Gastrocnemius medialis (tissue), 4 donors: ENCODE data around the gene SFI1. TPM values are rescaled to one million over a fixed set of nuclear protein-coding genes. Genes with fewer than 3 reads are reported as not detected.
"Not testable (repeated sequence)": the region's sequence is repeated elsewhere in the genome, so short reads cannot be mapped to it uniquely, and the experiment has no call there.

Experiments used
- ATAC-seq, 2 donors: fragments of 150-250 bp; one replicate each; pipeline ENCODE4 v1.9.1; 2016
- DNase-seq, 2 donors: peaks; one replicate each; pipeline ENCODE4 v3.0.0-alpha.2; 2019
- H3K27ac ChIP-seq, 4 donors: fragments of 200-600 bp; sonication (generic); 1 replicate in 1 of 4; 2 replicates in 3 of 4; pipeline ENCODE4 v1.5.1; 2016 to 2018; ENCODE audit warnings: mild to moderate bottlenecking in 2 of 4, moderate library complexity in 1 of 4
- H3K27me3 ChIP-seq, 3 donors: fragments of 200-600 bp; sonication (generic) in 2 of 3; 1 replicate in 1 of 3; 2 replicates in 2 of 3; pipeline versions ENCODE4 v1.5.1 to v1.6.0; 2016 to 2019; ENCODE audit warnings: mild to moderate bottlenecking in 1 of 3, moderate library complexity in 1 of 3
- H3K36me3 ChIP-seq, 2 donors: fragments of 200-600 bp; sonication (generic) in 1 of 2; one replicate each; pipeline ENCODE4 v1.5.1; 2017 to 2018
- H3K4me1 ChIP-seq, 2 donors: fragments of 200-600 bp; sonication (generic) in 1 of 2; one replicate each; pipeline ENCODE4 v1.5.1; 2016 to 2017; ENCODE audit warnings: mild to moderate bottlenecking in 2 of 2
- H3K4me3 ChIP-seq, 4 donors: fragments of 200-600 bp; sonication (generic) in 3 of 4; 1 replicate in 1 of 4; 2 replicates in 3 of 4; pipeline ENCODE4 v1.5.1; 2016 to 2019; ENCODE audit warnings: mild to moderate bottlenecking in 2 of 4
- H3K9me3 ChIP-seq, 3 donors: fragments of 200-600 bp; sonication (generic) in 2 of 3; 1 replicate in 1 of 3; 2 replicates in 2 of 3; pipeline ENCODE4 v1.5.1; 2016 to 2019
- POLR2A ChIP-seq, 2 donors: fragments of 450-650 bp; IDR thresholded peaks; one replicate each; pipeline ENCODE4 v1.6.1; 2017; ENCODE audit warnings: antibody characterized with exemption in 2 of 2, mild to moderate bottlenecking in 2 of 2, moderate library complexity in 2 of 2
- in situ Hi-C, 4 donors: fragments of 200-750 bp; cut with MboI; loops; one replicate each; pipeline versions ENCODE4 v1.15.0 to v1.8.0; 2017; ENCODE audit warnings: low sequenced_read_pairs in 4 of 4
- intact Hi-C: fragments of 100-400 bp; cut with DNase I; formaldehyde crosslinking; loops from one replicate; pipeline ENCODE4 v1.15.1; 2023; ENCODE audit warnings: low total_unique reads
- total RNA-seq, 4 donors: library from RNA; depleted of rRNA; stranded (reverse); fragments of >200 nt; gene quantifications; one replicate each; pipeline versions ENCODE4 v1.1.0 to v1.2.3, GENCODE V29; 2016
- TF ChIP-seq, protein P1 (sequence below), 5 experiments: fragments of 450-650 bp in 3 of 5; fragments of 200-600 bp in 2 of 5; sonication (generic) in 2 of 5; IDR thresholded peaks in 4 of 5; conservative IDR thresholded peaks in 1 of 5; 1 replicate in 4 of 5; 2 replicates in 1 of 5; pipeline ENCODE4 v1.5.1; 2016 to 2019; ENCODE audit warnings: antibody characterized with exemption in 5 of 5, mild to moderate bottlenecking in 3 of 5, moderate library complexity in 3 of 5

SFI1 gene
- total RNA-seq, 4 donors from 2014 or later: 1.1 to 12.6 (median 2.7) TPM

DNA sequence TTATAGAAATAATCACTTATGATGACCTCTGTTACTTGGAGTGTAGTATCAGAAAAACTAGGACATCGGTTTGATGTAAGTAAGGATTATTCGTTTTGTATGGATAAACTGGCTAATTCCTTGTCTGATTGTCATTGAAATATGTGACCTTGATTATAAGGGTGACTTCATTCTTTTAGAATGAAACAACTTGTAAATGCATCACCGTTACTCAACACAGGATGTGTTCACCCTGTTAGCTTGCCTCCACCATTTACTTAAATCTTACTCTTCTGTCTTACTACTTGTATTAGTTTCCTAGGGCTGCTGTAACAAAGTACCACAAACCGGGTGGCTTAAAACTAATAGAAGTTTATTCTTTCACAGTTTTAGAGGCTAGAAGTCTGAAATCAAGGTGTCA lies 7.9 kb downstream of the SFI1 start:
- H3K27me3 ChIP-seq: no peaks in the 10 kb centered on the region
- no peaks in the 10 kb centered on the region for H3K9me3 ChIP-seq
- TF ChIP-seq, protein P1, sequence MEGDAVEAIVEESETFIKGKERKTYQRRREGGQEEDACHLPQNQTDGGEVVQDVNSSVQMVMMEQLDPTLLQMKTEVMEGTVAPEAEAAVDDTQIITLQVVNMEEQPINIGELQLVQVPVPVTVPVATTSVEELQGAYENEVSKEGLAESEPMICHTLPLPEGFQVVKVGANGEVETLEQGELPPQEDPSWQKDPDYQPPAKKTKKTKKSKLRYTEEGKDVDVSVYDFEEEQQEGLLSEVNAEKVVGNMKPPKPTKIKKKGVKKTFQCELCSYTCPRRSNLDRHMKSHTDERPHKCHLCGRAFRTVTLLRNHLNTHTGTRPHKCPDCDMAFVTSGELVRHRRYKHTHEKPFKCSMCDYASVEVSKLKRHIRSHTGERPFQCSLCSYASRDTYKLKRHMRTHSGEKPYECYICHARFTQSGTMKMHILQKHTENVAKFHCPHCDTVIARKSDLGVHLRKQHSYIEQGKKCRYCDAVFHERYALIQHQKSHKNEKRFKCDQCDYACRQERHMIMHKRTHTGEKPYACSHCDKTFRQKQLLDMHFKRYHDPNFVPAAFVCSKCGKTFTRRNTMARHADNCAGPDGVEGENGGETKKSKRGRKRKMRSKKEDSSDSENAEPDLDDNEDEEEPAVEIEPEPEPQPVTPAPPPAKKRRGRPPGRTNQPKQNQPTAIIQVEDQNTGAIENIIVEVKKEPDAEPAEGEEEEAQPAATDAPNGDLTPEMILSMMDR (IDR thresholded peaks at IDR 0.05 in 4 of 5, conservative IDR thresholded peaks at IDR 0.05 in 1 of 5): no peak
- no peak for TF ChIP-seq POLR2A (IDR thresholded peaks at IDR 0.05)
- H3K4me3 ChIP-seq: no peak overlapping the region
- DNase-seq (no peak), ATAC-seq (no peak)
- peak overlapping the region in 1 of 4 donors; percentile 42 for H3K27ac ChIP-seq
- in situ Hi-C loops: no loop called here
- intact Hi-C loops: no loop called here
- H3K4me1 ChIP-seq: peaks cover 3 to 5% of the 10 kb centered on the region in 2 donors
- H3K36me3 ChIP-seq: no peaks in the 10 kb centered on the region

DNA sequence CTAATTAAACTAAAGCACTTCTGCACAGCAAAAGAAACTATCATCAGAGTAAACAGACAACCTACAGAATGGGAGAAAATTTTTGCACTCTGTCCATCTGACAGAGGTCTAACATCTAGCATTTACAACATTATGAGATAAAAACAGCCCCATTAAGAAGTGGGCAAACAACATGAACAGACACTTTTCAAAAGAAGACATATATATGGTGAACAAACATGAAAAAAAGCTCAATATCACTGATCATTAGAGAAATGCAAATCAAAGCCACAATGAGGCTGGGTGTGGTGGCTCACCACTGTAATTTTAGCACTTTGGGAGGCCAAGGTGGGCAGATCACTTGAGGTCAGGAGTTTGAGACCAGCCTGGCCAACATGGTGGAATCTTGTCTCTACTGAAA lies 11.2 kb downstream of the SFI1 start:
- H3K27ac ChIP-seq, ATAC-seq, in situ Hi-C loops: not testable (repeated sequence)

GRCh38 chr22:31508536-31508935 lies 12.2 kb downstream of the SFI1 start:
- DNase-seq (no peak), ATAC-seq (no peak)
- Histone ChIP-seq H3K4me3 (no peak overlapping the region), H3K9me3 (no peaks in the 10 kb centered on the region), H3K27me3 (no peaks in the 10 kb centered on the region), H3K36me3 (no peaks in the 10 kb centered on the region), H3K4me1 (no peaks in the 10 kb centered on the region), H3K27ac (no peak overlapping the region)
- in situ Hi-C loops: no loop called here
- intact Hi-C loops: no loop called here
- TF ChIP-seq, protein P1 (IDR thresholded peaks at IDR 0.05 in 4 of 5, conservative IDR thresholded peaks at IDR 0.05 in 1 of 5): no peak
- TF ChIP-seq POLR2A (IDR thresholded peaks at IDR 0.05): no peak

More for the DNA sequence above, 11.2 kb downstream of the SFI1 start:
- DNase-seq, H3K27me3 ChIP-seq, H3K4me3 ChIP-seq, H3K36me3 ChIP-seq, intact Hi-C loops, H3K4me1 ChIP-seq, H3K9me3 ChIP-seq: not testable (repeated sequence)

DNA sequence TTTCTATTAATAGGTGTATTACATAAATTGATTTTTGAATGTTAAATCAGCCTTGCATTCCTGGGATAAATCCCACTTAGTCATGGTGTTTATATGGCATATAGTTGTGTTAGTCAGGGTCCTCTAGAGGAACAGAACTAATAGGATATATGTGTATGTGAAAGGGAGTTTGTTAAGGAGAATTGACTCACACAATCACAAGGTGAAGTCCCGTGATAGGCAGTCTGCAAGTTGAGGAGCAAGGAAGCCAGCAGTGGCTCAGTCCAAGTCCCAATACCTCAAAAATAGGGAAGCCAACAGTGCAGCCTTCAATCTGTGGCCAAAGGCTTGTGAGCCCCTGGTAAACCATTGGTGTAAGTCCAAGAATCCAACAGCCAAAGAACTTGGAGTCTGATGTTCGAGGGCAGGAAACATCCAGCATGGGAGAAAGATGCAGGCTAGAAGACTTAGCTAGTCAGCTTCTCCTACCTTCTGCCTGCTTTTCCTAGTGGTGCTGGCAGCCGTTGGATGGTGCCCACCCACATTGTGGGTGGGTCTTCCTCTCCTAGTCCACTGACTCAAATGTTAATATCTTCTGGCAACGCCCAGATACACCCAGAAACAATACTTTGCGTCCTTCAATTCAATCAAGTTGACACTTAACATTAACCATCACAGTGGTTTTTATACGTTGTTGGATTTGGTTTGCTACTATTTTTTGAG lies 12.9 kb downstream of the SFI1 start:
- Histone ChIP-seq H3K27me3 (no peaks in the 10 kb centered on the region), H3K4me1 (no peaks in the 10 kb centered on the region), H3K9me3 (no peaks in the 10 kb centered on the region), H3K36me3 (no peaks in the 10 kb centered on the region), H3K4me3 (no peak overlapping the region), H3K27ac (no peak overlapping the region)
- ATAC-seq (no peak), DNase-seq (no peak)
- TF ChIP-seq POLR2A (IDR thresholded peaks at IDR 0.05): no peak
- TF ChIP-seq, protein P1 (IDR thresholded peaks at IDR 0.05 in 4 of 5, conservative IDR thresholded peaks at IDR 0.05 in 1 of 5): no peak
- in situ Hi-C loops: no loop called here
- intact Hi-C loops: no loop called here

DNA sequence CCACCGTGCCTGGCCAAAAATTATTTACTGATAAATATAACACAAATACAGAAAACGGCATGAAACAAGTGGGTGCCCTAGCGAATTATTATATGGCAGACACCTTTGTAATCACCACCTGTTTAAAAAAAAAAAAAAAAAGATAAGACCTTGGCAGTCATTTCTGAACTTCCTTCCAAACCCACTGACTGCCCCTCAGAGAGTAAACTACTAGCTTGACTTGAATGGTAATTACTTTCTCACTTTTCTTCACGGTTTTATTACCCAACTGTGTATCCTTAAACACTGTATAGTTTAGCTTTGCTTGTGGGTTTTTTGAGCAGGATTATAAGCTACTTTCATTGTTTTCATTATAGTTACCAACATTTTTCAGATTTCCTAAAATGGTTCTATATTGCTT lies 23.7 kb downstream of the SFI1 start:
- H3K9me3 ChIP-seq: no peaks in the 10 kb centered on the region
- DNase-seq: no peak
- no peaks in the 10 kb centered on the region for H3K27me3 ChIP-seq
- H3K4me3 ChIP-seq: no peak overlapping the region
- no peak overlapping the region for H3K27ac ChIP-seq
- H3K36me3 ChIP-seq: no peaks in the 10 kb centered on the region
- no peaks in the 10 kb centered on the region for H3K4me1 ChIP-seq
- intact Hi-C loops (no loop called here), in situ Hi-C loops (no loop called here)
- TF ChIP-seq, protein P1 (IDR thresholded peaks at IDR 0.05 in 4 of 5, conservative IDR thresholded peaks at IDR 0.05 in 1 of 5): no peak
- no peak for TF ChIP-seq POLR2A (IDR thresholded peaks at IDR 0.05)
- ATAC-seq: no peak

GRCh38 chr22:31524132-31524531 lies 27.8 kb downstream of the SFI1 start:
- H3K27ac ChIP-seq, ATAC-seq, H3K36me3 ChIP-seq, H3K27me3 ChIP-seq, DNase-seq, H3K4me3 ChIP-seq, in situ Hi-C loops, intact Hi-C loops, H3K9me3 ChIP-seq, H3K4me1 ChIP-seq: not testable (repeated sequence)
